Sigmoid colon (tissue), 3 donors: ENCODE results near the gene CEP85L.

Source experiments
- CTCF ChIP-seq, 4 experiments: fragments of 450-650 bp in 3 of 4; fragments of 200-600 bp in 1 of 4; IDR thresholded peaks; one replicate each; pipeline ENCODE4 v1.5.1; 2016 to 2019; ENCODE audit warnings: antibody characterized with exemption in 4 of 4, mild to moderate bottlenecking in 3 of 4, moderate library complexity in 2 of 4
- POLR2A ChIP-seq, 2 donors: fragments of 450-650 bp; IDR thresholded peaks; one replicate each; pipeline ENCODE4 v1.6.1; 2016; ENCODE audit warnings: antibody characterized with exemption in 2 of 2, mild to moderate bottlenecking in 2 of 2, moderate library complexity in 2 of 2

GRCh38 chr6:118460958-118461470 is 190.4 kb downstream of the CEP85L start:
- no peak for TF ChIP-seq POLR2A (IDR thresholded peaks at IDR 0.05)
- no peak for TF ChIP-seq CTCF (IDR thresholded peaks at IDR 0.05)
